Sigmoid colon (tissue), 4 donors: ENCODE results near the gene ISCU.

Source experiments
- CTCF ChIP-seq, 4 experiments: fragments of 450-650 bp in 3 of 4; fragments of 200-600 bp in 1 of 4; IDR thresholded peaks; one replicate each; pipeline ENCODE4 v1.5.1; 2016 to 2019; ENCODE audit warnings: antibody characterized with exemption in 4 of 4, mild to moderate bottlenecking in 3 of 4, moderate library complexity in 2 of 4
- EP300 ChIP-seq, 4 donors: sonication (generic); formaldehyde crosslinking; IDR thresholded peaks; one replicate each; pipeline ENCODE4 v1.6.1; 2017; ENCODE audit warnings: antibody characterized with exemption in 4 of 4
- POLR2A ChIP-seq, 2 donors: fragments of 450-650 bp; IDR thresholded peaks; one replicate each; pipeline ENCODE4 v1.6.1; 2016; ENCODE audit warnings: antibody characterized with exemption in 2 of 2, mild to moderate bottlenecking in 2 of 2, moderate library complexity in 2 of 2

- TF ChIP-seq POLR2A (IDR thresholded peaks at IDR 0.05) (no peak), EP300 (IDR thresholded peaks at IDR 0.05) (no peak), CTCF (IDR thresholded peaks at IDR 0.05) (no peak)
These were observed 21.6 kb downstream of the ISCU start for GRCh38 chr12:108583991-108584390.
